Right lobe of liver (tissue), 6 donors: ENCODE results near the gene NLGN1. TPM values are rescaled to one million over a fixed set of nuclear protein-coding genes. Genes with fewer than 3 reads are reported as not detected.

Experiments
- ATAC-seq, 4 donors: fragments of 200-7000 bp; cut with Tn5 transposase; one replicate each; pipeline ENCODE4 v1.9.1; 2020; ENCODE audit warnings: mild to moderate bottlenecking in 4 of 4, moderate library complexity in 4 of 4
- DNase-seq, 3 donors: peaks; one replicate each; pipeline ENCODE4 v3.0.0-alpha.2; 2020
- H3K27ac ChIP-seq, 3 donors: fragments of 200-600 bp; one replicate each; pipeline ENCODE4 v1.8.0; 2022
- H3K27me3 ChIP-seq, 2 donors: fragments of 200-600 bp; one replicate each; pipeline ENCODE4 v1.8.0; 2022
- H3K36me3 ChIP-seq, 4 donors: fragments of 200-600 bp; sonication (generic) in 1 of 4; one replicate each; pipeline versions ENCODE4 v1.5.1 to v1.8.0; 2017 to 2022; ENCODE audit warnings: control low read depth in 1 of 4
- H3K4me1 ChIP-seq, 4 donors: fragments of 200-600 bp; sonication (generic) in 1 of 4; one replicate each; pipeline versions ENCODE4 v1.5.1 to v1.8.0; 2017 to 2022; ENCODE audit warnings: control low read depth in 1 of 4
- H3K4me3 ChIP-seq, 3 donors: fragments of 200-600 bp; one replicate each; pipeline ENCODE4 v1.8.0; 2022
- H3K9me3 ChIP-seq, 4 donors: fragments of 200-600 bp; sonication (generic) in 1 of 4; one replicate each; pipeline versions ENCODE4 v1.5.1 to v1.8.0; 2017 to 2022; ENCODE audit warnings: control low read depth in 1 of 4
- POLR2A ChIP-seq: fragments of 450-650 bp; IDR thresholded peaks from one replicate; pipeline ENCODE4 v1.6.1; 2017; ENCODE audit warnings: antibody characterized with exemption, mild to moderate bottlenecking
- whole genome bisulfite sequencing: methylation state at CpG from one replicate; pipeline ENCODE4 v1.1.6; 2018; ENCODE audit warnings: low coverage, low lambda C conversion rate; ENCODE audit not compliant: insufficient coverage; ENCODE audit errors: missing lambda C conversion rate; 5-methylcytosine and 5-hydroxymethylcytosine counted together
- intact Hi-C, 2 donors: fragments of 100-400 bp; cut with DNase I; formaldehyde crosslinking; loops; one replicate each; pipeline versions ENCODE4 v1.11.2 to v1.14.1; 2022
- total RNA-seq, 6 experiments: library from RNA; depleted of rRNA in 2 of 6; stranded (reverse); fragments of >200 nt in 2 of 6; fragmentation: NEBNext Ultra II Directional in 3 of 6; extraction: Animal tissue kit (Norgen Biotek cat#: 25700) in 3 of 6; gene quantifications; one replicate each; pipeline versions ENCODE4 v1.1.0 to v1.2.4, GENCODE V29; 2016 to 2023
- TF ChIP-seq, protein P1 (sequence below), 4 donors: fragments of 200-600 bp in 3 of 4; fragments of 450-650 bp in 1 of 4; IDR thresholded peaks; one replicate each; pipeline versions ENCODE4 v1.5.1 to v1.8.0; 2016 to 2022; ENCODE audit warnings: antibody characterized with exemption in 4 of 4, mild to moderate bottlenecking in 2 of 4
- donor health status: DM: no; HTN: yes; CAD: no.
- donor health status: DM: no; HTN: no; CAD: no.
- donor health status: DM: no; HTN: no; CAD: no.
- donor health status: DM: no; HTN: yes; CAD: no.
- donor health status: DM: no; HTN: yes; CAD: no.

The NLGN1 gene
- total RNA-seq, 6 experiments from 2014 or later = 0.02 to 0.12 TPM; not detected in 4

- WGBS = 54% methylated on average over 1 of the region's 1 CpG
- DNase-seq (no peak), ATAC-seq (no peak)
- Histone ChIP-seq H3K36me3 (no peaks in the 10 kb centered on the region), H3K9me3 (no peaks in the 10 kb centered on the region), H3K27me3 (no peaks in the 10 kb centered on the region), H3K4me3 (no peak overlapping the region), H3K27ac (no peak overlapping the region), H3K4me1 (no peaks in the 10 kb centered on the region)
- intact Hi-C loops = no loop called here
- TF ChIP-seq POLR2A = no peak
- TF ChIP-seq, protein P1, sequence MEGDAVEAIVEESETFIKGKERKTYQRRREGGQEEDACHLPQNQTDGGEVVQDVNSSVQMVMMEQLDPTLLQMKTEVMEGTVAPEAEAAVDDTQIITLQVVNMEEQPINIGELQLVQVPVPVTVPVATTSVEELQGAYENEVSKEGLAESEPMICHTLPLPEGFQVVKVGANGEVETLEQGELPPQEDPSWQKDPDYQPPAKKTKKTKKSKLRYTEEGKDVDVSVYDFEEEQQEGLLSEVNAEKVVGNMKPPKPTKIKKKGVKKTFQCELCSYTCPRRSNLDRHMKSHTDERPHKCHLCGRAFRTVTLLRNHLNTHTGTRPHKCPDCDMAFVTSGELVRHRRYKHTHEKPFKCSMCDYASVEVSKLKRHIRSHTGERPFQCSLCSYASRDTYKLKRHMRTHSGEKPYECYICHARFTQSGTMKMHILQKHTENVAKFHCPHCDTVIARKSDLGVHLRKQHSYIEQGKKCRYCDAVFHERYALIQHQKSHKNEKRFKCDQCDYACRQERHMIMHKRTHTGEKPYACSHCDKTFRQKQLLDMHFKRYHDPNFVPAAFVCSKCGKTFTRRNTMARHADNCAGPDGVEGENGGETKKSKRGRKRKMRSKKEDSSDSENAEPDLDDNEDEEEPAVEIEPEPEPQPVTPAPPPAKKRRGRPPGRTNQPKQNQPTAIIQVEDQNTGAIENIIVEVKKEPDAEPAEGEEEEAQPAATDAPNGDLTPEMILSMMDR (IDR thresholded peaks at IDR 0.05) = no peak
These were observed 224.6 kb downstream of the NLGN1 start for GRCh38 chr3:173622166-173622565.

DNA sequence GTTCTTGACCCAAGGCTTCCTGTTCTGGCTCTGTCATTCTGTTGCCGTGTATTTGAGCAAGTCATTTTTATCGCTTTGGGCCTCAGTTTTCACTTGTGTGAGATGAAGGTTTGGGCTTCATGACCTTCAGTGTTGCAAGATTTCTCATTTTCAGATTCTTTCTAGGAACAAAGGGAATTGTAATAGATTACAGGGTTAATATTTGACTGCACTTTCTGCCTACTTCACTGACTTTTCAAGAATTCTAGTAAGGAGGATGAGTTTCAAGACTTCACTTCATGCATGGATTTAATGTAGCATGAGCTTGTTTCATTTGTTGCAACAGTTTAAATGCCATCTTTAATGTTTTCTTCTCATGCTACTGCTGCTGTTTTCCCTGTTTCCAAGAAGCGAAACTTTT is 226.5 kb downstream of the NLGN1 start:
- Histone ChIP-seq H3K27me3 (no peaks in the 10 kb centered on the region), H3K27ac (no peak overlapping the region), H3K4me3 (no peak overlapping the region), H3K9me3 (no peaks in the 10 kb centered on the region), H3K4me1 (no peaks in the 10 kb centered on the region), H3K36me3 (no peaks in the 10 kb centered on the region)
- intact Hi-C loops = no loop called here
- DNase-seq = no peak
- WGBS = 54% methylated on average over 3 of the region's 3 CpGs
- TF ChIP-seq, protein P1 (IDR thresholded peaks at IDR 0.05) = no peak
- TF ChIP-seq POLR2A = no peak
- no peak for ATAC-seq

DNA sequence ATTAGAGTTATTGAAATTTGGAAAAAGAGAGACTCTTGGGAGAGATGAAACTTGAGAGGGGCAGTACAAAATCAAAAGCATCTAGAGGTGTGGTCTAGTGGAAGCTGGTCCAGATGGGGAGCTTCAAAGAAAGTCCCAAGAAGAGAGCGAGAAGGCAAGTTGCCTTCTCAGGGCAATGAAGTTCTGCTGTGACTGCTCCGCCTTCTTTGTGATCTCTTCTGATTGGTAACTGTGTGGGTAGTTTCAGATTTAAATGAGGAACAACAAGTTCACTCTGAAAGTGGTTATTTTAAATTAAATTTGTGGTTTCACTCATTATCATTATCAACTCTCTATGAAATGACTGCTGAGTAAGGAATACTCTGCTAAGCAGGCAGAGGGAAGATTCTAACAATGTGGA is 233.3 kb downstream of the NLGN1 start:
- no peaks in the 10 kb centered on the region for H3K9me3 ChIP-seq
- intact Hi-C loops = no loop called here
- 75% methylated on average over 2 of the region's 2 CpGs for WGBS
- DNase-seq (no peak), ATAC-seq (no peak)
- H3K27ac ChIP-seq = no peak overlapping the region
- no peaks in the 10 kb centered on the region for H3K36me3 ChIP-seq
- no peak for TF ChIP-seq POLR2A
- TF ChIP-seq, protein P1 (IDR thresholded peaks at IDR 0.05) = no peak
- no peaks in the 10 kb centered on the region for H3K27me3 ChIP-seq
- no peaks in the 10 kb centered on the region for H3K4me1 ChIP-seq
- no peak overlapping the region for H3K4me3 ChIP-seq

DNA sequence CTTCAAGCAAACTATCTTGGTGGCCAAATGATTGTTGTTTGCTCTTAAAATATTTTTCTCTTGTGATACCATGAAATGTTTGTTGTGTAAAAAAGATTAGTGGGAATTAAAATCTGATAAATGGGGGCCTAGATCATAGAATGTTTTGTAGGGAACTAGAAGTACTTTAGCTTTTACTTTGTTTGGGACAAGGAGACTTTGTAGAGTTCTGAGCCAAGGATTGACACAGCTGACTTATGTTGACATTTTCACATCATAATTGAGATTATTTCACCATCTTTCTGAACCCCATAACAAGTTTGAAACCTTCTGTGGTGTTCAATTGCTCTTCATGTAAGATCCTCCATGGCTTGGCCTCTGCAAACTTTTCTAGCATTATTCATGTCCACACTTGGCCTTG is 235.4 kb downstream of the NLGN1 start:
- Histone ChIP-seq H3K4me1 (no peaks in the 10 kb centered on the region), H3K4me3 (no peak overlapping the region), H3K27me3 (no peaks in the 10 kb centered on the region), H3K36me3 (no peaks in the 10 kb centered on the region), H3K9me3 (no peaks in the 10 kb centered on the region), H3K27ac (no peak overlapping the region)
- ATAC-seq (no peak), DNase-seq (no peak)
- intact Hi-C loops = no loop called here
- no peak for TF ChIP-seq POLR2A
- TF ChIP-seq, protein P1 (IDR thresholded peaks at IDR 0.05) = no peak

- Histone ChIP-seq H3K36me3 (no peaks in the 10 kb centered on the region), H3K4me3 (no peak overlapping the region), H3K9me3 (no peaks in the 10 kb centered on the region), H3K27ac (no peak overlapping the region), H3K27me3 (no peaks in the 10 kb centered on the region), H3K4me1 (no peaks in the 10 kb centered on the region)
- intact Hi-C loops = no loop called here
- DNase-seq = no peak
- ATAC-seq = no peak
- WGBS = 42% methylated on average over 6 of the region's 6 CpGs
- no peak for TF ChIP-seq POLR2A
- TF ChIP-seq, protein P1 (IDR thresholded peaks at IDR 0.05) = no peak
These were observed 238.3 kb downstream of the NLGN1 start for GRCh38 chr3:173635826-173636225.
